K562 (cell line): ENCODE data around the gene SLAMF6. TPM values are rescaled to one million over a fixed set of nuclear protein-coding genes. Genes with fewer than 3 reads are reported as not detected.
A peak's percentile ranks its signal among the peaks of the same experiment; 100 is the strongest.

Experiments used
- ATAC-seq: fragments of 200-7000 bp; cut with Tn5 transposase; 3 replicates; pipeline ENCODE4 v1.9.1; 2020; ENCODE audit warnings: moderate library complexity
- BruUV-seq: library from RNA; stranded (reverse); fragments of 400-500 nt; replicated peaks from 2 replicates; lab custom pipeline; 2021; lab: Mats Ljungman, UMichigan
- CTCF ChIA-PET: fragments of 300-600 bp; formaldehyde crosslinking; extraction: SDS; loops from one replicate; lab custom pipeline; 2021; ENCODE audit warnings: low intra/inter-chr PET ratio; lab: Yijun Ruan, JAX
- POLR2A ChIA-PET: fragments of 300-600, 350-650 bp; sonication (Branson Sonifier 250); formaldehyde crosslinking; extraction: SDS; loops from one replicate; lab custom pipeline; 2021; ENCODE audit warnings: antibody characterized with exemption, inconsistent platforms; lab: Yijun Ruan, JAX
- DNase-seq, 4 experiments: peaks; one replicate each; pipeline versions ENCODE4 v3.0.0 to v3.0.0-alpha.2; 2011 to 2018; ENCODE audit warnings: low spot score in 3 of 4, mixed read lengths in 3 of 4; ENCODE audit errors: extremely low read depth in 1 of 4
- FAIRE-seq: peaks from 2 replicates; lab custom pipeline; 2011; peaks lifted over from hg19 to GRCh38; lab: Jason Lieb, UNC
- H2AFZ ChIP-seq: 2 replicates; pipeline ENCODE4 v1.6.0; 2011; ENCODE audit warnings: low read depth, low read length, control low read depth, inconsistent platforms
- H3K27ac ChIP-seq: fragments of 200-600 bp; 3 replicates; pipeline ENCODE4 v1.8.0; 2011; ENCODE audit warnings: low read depth, mild to moderate bottlenecking, control low read depth, inconsistent platforms, low read length, moderate library complexity, mixed read lengths; ENCODE audit errors: extremely low read depth
- H3K27me3 ChIP-seq, 2 experiments: fragments of 300-600 bp in 1 of 2; 2 replicates in 1 of 2; 3 replicates in 1 of 2; pipeline versions ENCODE4 v1.6.0 to v1.8.0; 2011; ENCODE audit warnings: inconsistent platforms in 2 of 2, low read length in 2 of 2, mild to moderate bottlenecking in 1 of 2, mixed read lengths in 1 of 2, moderate library complexity in 1 of 2; ENCODE audit not compliant: control insufficient read depth in 2 of 2, insufficient read depth in 2 of 2
- H3K36me3 ChIP-seq: fragments of 300-600 bp; 3 replicates; pipeline ENCODE4 v1.8.0; 2011; ENCODE audit warnings: mild to moderate bottlenecking, low read length, inconsistent platforms; ENCODE audit not compliant: control insufficient read depth, insufficient read depth
- H3K4me1 ChIP-seq, 2 experiments: fragments of 200-600 bp in 1 of 2; replicated peaks in 1 of 2; 2 replicates in 1 of 2; 3 replicates in 1 of 2; pipeline versions ENCODE4 v1.5.1 to v1.8.0; 2011; ENCODE audit warnings: inconsistent platforms in 2 of 2, low read length in 2 of 2, mild to moderate bottlenecking in 1 of 2, mixed read lengths in 1 of 2, moderate library complexity in 1 of 2; ENCODE audit not compliant: control insufficient read depth in 2 of 2, insufficient read depth in 2 of 2
- H3K4me2 ChIP-seq: 2 replicates; pipeline ENCODE4 v1.6.1; 2011; ENCODE audit warnings: low read length, control low read depth, inconsistent platforms, mixed read lengths; ENCODE audit not compliant: insufficient read depth
- H3K4me3 ChIP-seq: fragments of 200-600 bp; sonication (generic), shearing (Covaris generic); 2 replicates; pipeline ENCODE4 v1.5.1; 2016; ENCODE audit warnings: control low read depth, inconsistent platforms
- H3K79me2 ChIP-seq: fragments of 200-600 bp; 3 replicates; pipeline ENCODE4 v1.8.0; 2011; ENCODE audit warnings: low read length, inconsistent platforms; ENCODE audit not compliant: control insufficient read depth, insufficient read depth
- H3K9ac ChIP-seq, 2 experiments: 2 replicates each; pipeline versions ENCODE4 v1.6.0 to v1.6.1; 2011; ENCODE audit warnings: low read depth in 2 of 2, low read length in 2 of 2, control low read depth in 1 of 2, inconsistent platforms in 1 of 2, mild to moderate bottlenecking in 1 of 2, mixed read lengths in 1 of 2; ENCODE audit not compliant: insufficient read depth in 1 of 2
- H3K9me1 ChIP-seq: one replicate; pipeline ENCODE4 v1.6.0; 2011; ENCODE audit warnings: inconsistent platforms, mild to moderate bottlenecking, low read length, moderate library complexity; ENCODE audit not compliant: control insufficient read depth, insufficient read depth
- H3K9me3 ChIP-seq: replicated peaks from 2 replicates; pipeline ENCODE4 v1.5.1; 2011; ENCODE audit warnings: low read depth, low read length, inconsistent platforms; ENCODE audit not compliant: control insufficient read depth, insufficient read depth
- H4K20me1 ChIP-seq: replicated peaks from 2 replicates; pipeline ENCODE4 v1.6.1; 2011; ENCODE audit warnings: low read length, inconsistent platforms, mixed read lengths; ENCODE audit not compliant: control insufficient read depth, insufficient read depth
- BACH1 ChIP-seq: fragments of 200-800 bp; sonication (Bioruptor generic); IDR thresholded peaks from 2 replicates; pipeline ENCODE4 v1.6.1; 2016; ENCODE audit warnings: missing genetic modification characterization, missing compliant biosample characterization
- BCOR ChIP-seq: fragments of 450-650 bp; IDR thresholded peaks from 2 replicates; pipeline ENCODE4 v1.6.1; 2016
- DMBX1 ChIP-seq: fragments of 250-450 bp; sonication (Bioruptor Pico); IDR thresholded peaks from 2 replicates; pipeline ENCODE4 v1.8.0; 2022; ENCODE audit warnings: inconsistent platforms, mild to moderate bottlenecking, moderate library complexity, borderline replicate concordance
- GTF2F1 ChIP-seq: IDR thresholded peaks from 2 replicates; pipeline ENCODE4 v1.6.1; 2011; ENCODE audit warnings: low read depth, low read length, improper control_type of control experiment
- NCOA6 ChIP-seq: fragments of 450-650 bp; IDR thresholded peaks from 2 replicates; pipeline ENCODE4 v1.6.1; 2017; ENCODE audit warnings: mild to moderate bottlenecking
- RBM25 ChIP-seq: fragments of 200-400 bp; formaldehyde crosslinking; IDR thresholded peaks from 2 replicates; pipeline ENCODE4 v1.6.1; 2018; ENCODE audit warnings: low read length, low read depth, moderate library complexity; ENCODE audit not compliant: severe bottlenecking
- TARDBP ChIP-seq: fragments of 450-650 bp; IDR thresholded peaks from 2 replicates; pipeline ENCODE4 v1.6.1; 2016
- ZBTB26 ChIP-seq: fragments of 450-650 bp; formaldehyde crosslinking; IDR thresholded peaks from 2 replicates; pipeline ENCODE4 v1.4.0; 2022; ENCODE audit warnings: missing genetic modification characterization
- ZBTB7A ChIP-seq: IDR thresholded peaks from 2 replicates; pipeline ENCODE4 v1.6.1; 2011; ENCODE audit warnings: low read depth, mild to moderate bottlenecking, low read length, moderate library complexity, borderline replicate concordance; ENCODE audit not compliant: control insufficient read depth
- ZNF217 ChIP-seq: sonication (generic); formaldehyde crosslinking; IDR thresholded peaks from 2 replicates; pipeline ENCODE4 v1.8.0; 2022; ENCODE audit warnings: mild to moderate bottlenecking, missing genetic modification reagents
- ZNF408 ChIP-seq: fragments of 250-450 bp; sonication (Bioruptor Pico); IDR thresholded peaks from 2 replicates; pipeline ENCODE4 v1.4.0; 2020; ENCODE audit warnings: low read depth, mild to moderate bottlenecking, moderate library complexity
- ZNF655 ChIP-seq: fragments of 250-450 bp; sonication (Bioruptor Pico); IDR thresholded peaks from 2 replicates; pipeline ENCODE4 v1.5.0; 2021
- WGBS: fragments of 100-300 bp; shearing (Covaris generic); methylation state at CpG from one replicate; pipeline ENCODE4 v1.1.6; 2016; ENCODE audit warnings: low coverage, mixed read lengths; ENCODE audit not compliant: insufficient coverage; ENCODE audit errors: missing lambda C conversion rate; 5-methylcytosine and 5-hydroxymethylcytosine counted together
- in situ Hi-C: fragments of 300-500 bp; cut with MboI; formaldehyde crosslinking; loops from 4 replicates; pipeline ENCODE4 v1.15.0; 2018; ENCODE audit warnings: inconsistent platforms, mixed read lengths
- intact Hi-C: fragments of 100-400 bp; cut with micrococcal nuclease; formaldehyde crosslinking; loops from 2 replicates; pipeline ENCODE4 v1.14.2; 2022
- polyA plus RNA-seq, 8 experiments: library from polyadenylated mRNA; depleted of rRNA in 4 of 8; stranded (reverse) in 5 of 8; unstranded in 3 of 8; fragments of >200 nt; fragmentation: Nextera tagmentation in 2 of 8; fragmentation: Illumina TruSeq in 1 of 8; extraction: Ambion mirVana in 2 of 8; extraction: Trizol in 1 of 8; gene quantifications; 2 replicates each; pipeline versions ENCODE4 v1.2.1 to v1.2.3, GENCODE V29; 2011 to 2014; ENCODE audit warnings: inconsistent platforms in 1 of 8, missing spikeins in 1 of 8
- total RNA-seq, 7 experiments: library from RNA; depleted of rRNA in 6 of 7; stranded (reverse); fragments of >200 nt in 6 of 7; fragmentation: Illumina TruSeq in 2 of 7; extraction: Trizol in 2 of 7; gene quantifications; 2 replicates each; pipeline versions ENCODE4 v1.2.1 to v1.2.3, GENCODE V29; 2011 to 2021; ENCODE audit warnings: low replicate concordance in 1 of 7

Gene SLAMF6
- total and polyA plus RNA-seq, 9 of the 15 experiments (the other 6 are each of a cell fraction or from before 2014, with no cell fraction given): 0.56 to 4.8 (median 1.1) TPM

GRCh38 chr1:160472112-160472511, 50.9 kb downstream of the SLAMF6 start:
- H3K27me3 ChIP-seq: no peaks in the 10 kb centered on the region
- DNase-seq: no peak
- H3K27ac ChIP-seq: no peak overlapping the region
- BruUV-seq: no TSS peak
- no peaks in the 10 kb centered on the region for H3K9me1 ChIP-seq
- no peak for ATAC-seq
- no peak overlapping the region for H3K4me3 ChIP-seq
- POLR2A ChIA-PET: no interaction called here
- FAIRE-seq: no peak
- in situ Hi-C loops (no loop called here), intact Hi-C loops (no loop called here)
- H4K20me1 ChIP-seq: no peaks in the 10 kb centered on the region
- no peaks in the 10 kb centered on the region; a peak in 1 of 5 replicates for H3K4me1 ChIP-seq
- no peaks in the 10 kb centered on the region for H3K79me2 ChIP-seq
- H3K36me3 ChIP-seq: no peaks in the 10 kb centered on the region
- no peak overlapping the region for H3K9ac ChIP-seq
- no peak overlapping the region for H2AFZ ChIP-seq
- WGBS: 34% methylated on average over 3 of the region's 3 CpGs
- no peak overlapping the region for H3K4me2 ChIP-seq
- CTCF ChIA-PET: no interaction called here
- H3K9me3 ChIP-seq: no peaks in the 10 kb centered on the region
- TF ChIP-seq GTF2F1 (no peak), ZNF217 (CRISPR knock-in tag) (no peak), RBM25 (peak; percentile 81), TARDBP (no peak), BCOR (peak; percentile 43; the same call in 1 of the 2 replicates), ZBTB7A (no peak), BACH1 (no peak), ZNF408 (CRISPR knock-in tag) (no peak)

- BruUV-seq: no TSS peak
- H3K79me2 ChIP-seq: no peaks in the 10 kb centered on the region
- FAIRE-seq (no peak), DNase-seq (no peak), ATAC-seq (no peak)
- no peaks in the 10 kb centered on the region for H4K20me1 ChIP-seq
- WGBS: 61% methylated on average over 1 of the region's 1 CpG
- ChIA-PET CTCF (no interaction called here), POLR2A (no interaction called here)
- H3K9me3 ChIP-seq: no peaks in the 10 kb centered on the region
- in situ Hi-C loops: no loop called here
- H3K36me3 ChIP-seq: no peaks in the 10 kb centered on the region
- no peak overlapping the region for H3K4me2 ChIP-seq
- no peak overlapping the region for H3K9ac ChIP-seq
- no peak overlapping the region for H3K27ac ChIP-seq
- no peak overlapping the region for H3K4me3 ChIP-seq
- intact Hi-C loops: no loop called here
- no peaks in the 10 kb centered on the region for H3K27me3 ChIP-seq
- H3K4me1 ChIP-seq: no peaks in the 10 kb centered on the region; a peak in 1 of 5 replicates
- peak overlapping the region; percentile 22; the same call in 1 of the 2 replicates for H2AFZ ChIP-seq
- no peaks in the 10 kb centered on the region for H3K9me1 ChIP-seq
- TF ChIP-seq ZBTB26 (CRISPR knock-in tag): no peak
- TF ChIP-seq NCOA6: no peak
- TF ChIP-seq ZNF655 (CRISPR knock-in tag): no peak
- no peak for TF ChIP-seq DMBX1 (CRISPR knock-in tag)
Observed at GRCh38 chr1:160471253-160471652, 51.8 kb downstream of the SLAMF6 start.
